ENCODE data around the gene PRKN.

PRKN gene

DNA sequence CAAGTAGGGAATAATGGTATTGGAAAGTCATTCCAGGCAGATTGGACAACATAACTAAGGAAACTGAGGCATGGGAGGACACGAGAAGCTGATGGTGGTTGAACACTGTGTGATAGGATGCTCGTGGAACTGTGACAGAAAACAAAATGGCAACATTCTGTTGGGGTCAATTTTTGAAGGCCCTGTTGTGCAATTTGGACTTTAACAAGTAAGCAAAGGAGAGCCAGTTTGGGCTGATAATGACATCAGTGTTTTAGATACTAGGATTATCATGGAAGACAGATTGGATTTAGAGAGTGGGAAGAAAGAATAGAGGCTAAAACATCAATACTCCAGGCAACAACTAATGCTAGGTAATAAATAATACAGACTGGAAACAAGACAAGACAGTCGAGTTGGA is 53.1 kb downstream of the PRKN start:
- DNase-seq (ENCODE audit: low spot score): no peak

DNA sequence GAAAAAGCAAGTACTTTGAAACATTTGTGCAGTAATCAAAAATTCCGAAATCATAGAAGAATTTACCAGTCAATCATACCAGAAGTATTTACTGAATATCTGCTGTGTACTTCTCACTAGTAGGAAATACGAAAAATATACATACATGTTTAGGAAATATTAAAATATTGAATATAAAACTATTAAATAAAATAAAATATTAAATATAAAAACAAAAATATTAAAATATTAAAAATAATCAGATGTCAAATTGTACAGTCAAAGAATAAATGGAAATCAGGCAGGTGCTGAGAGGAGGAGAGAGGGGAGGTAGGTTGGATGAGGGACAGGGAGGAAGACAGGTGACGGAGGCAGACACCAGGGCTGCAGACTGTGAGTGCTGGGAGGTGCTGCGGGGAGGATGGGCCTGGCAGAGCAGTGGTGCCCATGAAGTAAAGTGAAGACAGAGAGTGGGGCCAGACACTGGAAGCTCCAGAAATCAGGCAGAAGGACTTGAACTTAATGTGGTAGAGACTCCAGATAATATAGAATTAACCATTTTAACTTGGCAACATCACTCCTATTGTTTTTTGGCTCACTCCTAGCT is 55.9 kb downstream of the PRKN start:
- no peak for DNase-seq (ENCODE audit: low spot score)

DNA sequence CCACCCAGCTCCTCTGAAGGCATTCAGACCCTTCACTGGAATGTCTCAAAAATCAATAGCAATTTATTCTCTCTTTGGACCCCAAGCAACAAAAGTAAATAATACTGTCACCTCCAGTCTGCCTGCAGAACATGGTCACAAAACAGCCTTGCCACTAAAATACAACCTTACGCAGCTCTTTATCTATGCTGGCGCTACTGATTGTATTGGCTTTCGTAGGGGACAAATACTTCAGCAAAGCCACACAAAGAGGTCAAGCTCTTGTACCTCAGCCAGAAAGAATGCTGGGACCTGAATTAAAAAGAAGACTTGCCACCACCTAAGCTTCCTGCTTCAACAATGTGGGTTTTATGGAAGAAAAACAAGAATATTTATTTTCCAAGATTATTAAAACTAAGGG is 57.2 kb downstream of the PRKN start:
- no peak for DNase-seq (ENCODE audit: low spot score)

DNA sequence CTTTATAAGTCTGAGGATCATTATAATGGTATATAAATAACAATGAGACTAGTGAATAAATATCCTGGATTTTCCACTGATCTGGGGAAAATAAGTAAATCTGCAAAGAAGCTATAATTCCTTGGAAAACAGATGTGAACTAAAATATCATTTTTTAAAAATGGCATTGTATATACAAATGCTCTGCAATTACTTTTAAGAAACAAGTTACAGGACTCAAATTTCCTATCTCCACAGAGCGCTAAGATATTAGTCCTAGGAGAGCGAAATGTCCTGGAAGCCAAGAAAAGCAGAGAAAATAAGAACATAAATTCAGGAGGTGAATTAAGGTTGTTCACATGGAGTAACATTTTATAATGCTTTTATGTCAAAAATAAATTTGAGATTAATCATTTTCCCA is 61.3 kb downstream of the PRKN start:
- no peak for DNase-seq (ENCODE audit: low spot score)

DNA sequence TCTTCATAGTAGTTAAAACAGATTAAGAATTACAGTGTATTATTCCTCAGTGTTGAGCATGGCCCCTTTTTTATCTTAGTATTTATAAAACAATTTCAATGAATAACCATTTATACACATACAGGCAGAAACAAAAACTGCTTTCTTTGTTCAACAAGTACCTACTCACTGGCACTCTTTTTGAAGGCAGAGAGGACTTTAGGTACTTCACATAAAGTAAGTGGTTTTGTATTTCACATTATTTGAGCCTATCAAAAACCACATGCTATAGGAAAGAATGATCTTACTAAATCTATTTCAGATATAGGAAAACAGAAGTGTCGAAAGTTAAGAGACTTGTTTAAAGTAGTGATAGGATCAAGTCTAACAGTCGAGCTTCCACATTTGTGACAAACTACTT is 73.8 kb downstream of the PRKN start:
- no peak for DNase-seq (ENCODE audit: low spot score)

DNA sequence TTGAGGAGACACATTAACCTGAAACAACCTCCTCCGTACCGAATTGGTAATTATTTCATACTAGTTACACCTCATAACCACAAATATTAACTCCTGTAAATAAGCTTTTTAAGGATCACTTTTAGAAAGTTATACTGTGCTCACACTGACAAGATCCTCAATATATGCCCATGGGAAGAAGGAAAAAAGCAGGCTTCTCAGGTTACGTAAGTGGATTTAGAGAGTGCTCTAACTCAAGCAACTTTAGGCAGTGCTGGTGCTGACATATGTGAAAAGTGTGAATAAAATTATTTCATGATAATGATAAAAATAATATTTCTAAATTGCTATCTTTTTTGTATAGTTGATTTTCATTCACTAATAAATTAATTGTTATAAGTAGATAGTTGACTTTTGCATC is 76.1 kb downstream of the PRKN start:
- no peak for DNase-seq (ENCODE audit: low spot score)

DNA sequence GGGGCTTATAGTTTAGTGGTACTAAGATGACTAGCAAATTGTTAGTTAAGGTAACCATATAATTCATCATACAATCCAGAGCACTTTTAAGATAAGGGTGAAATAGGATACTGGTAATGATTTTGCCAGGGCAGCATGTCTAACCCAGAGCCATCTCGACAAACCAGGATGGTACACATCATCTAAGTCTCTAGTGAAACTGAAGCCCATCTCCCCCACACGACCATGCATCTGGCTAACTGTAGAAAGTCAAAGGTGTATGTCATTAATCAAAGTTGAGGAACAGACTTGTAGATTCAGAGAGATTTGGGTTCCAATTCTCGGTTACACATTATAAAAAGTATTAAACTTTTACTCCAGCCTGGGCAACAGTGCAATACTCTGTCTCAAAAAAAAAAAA is 78.3 kb downstream of the PRKN start:
- DNase-seq (ENCODE audit: low spot score): no peak

DNA sequence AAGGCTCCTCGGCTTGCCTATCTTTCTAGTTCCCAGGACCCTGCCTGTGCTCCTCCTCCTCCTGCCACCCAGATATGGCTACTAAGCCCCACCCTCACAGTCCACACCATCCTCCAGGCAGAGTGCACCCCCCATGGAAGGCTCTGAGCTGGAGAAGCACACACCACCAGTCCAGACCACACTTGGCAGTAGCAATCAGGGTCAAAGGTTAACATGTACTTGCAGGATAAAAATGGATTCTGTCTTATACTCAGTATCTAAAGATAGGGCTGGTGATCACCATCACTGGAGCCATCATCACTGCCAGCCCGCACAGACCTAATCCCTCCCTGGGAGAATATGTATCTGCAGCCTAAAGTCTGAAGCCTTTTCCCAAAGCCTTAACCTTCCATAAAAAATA is 83.4 kb downstream of the PRKN start:
- no peak for DNase-seq (ENCODE audit: low spot score)

DNA sequence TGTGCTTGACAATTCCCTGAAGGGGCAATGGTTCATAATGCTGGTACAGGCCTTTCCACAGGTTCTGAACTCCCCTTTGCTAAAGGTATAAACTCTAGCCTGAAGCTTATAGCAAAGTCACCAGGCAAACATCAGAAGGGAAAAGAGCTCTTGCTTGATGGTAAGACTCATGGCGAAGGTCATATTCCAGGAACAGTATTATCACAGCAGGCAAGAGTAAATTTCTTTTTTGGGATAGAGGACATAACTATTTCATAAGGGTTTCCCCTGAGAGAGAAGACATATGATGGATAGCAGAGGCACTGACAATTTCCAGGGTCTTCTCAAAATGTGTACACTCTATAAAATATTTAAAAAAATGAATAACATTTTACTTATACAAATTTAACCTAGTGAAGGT is 86.8 kb downstream of the PRKN start:
- DNase-seq (ENCODE audit: low spot score): no peak

DNA sequence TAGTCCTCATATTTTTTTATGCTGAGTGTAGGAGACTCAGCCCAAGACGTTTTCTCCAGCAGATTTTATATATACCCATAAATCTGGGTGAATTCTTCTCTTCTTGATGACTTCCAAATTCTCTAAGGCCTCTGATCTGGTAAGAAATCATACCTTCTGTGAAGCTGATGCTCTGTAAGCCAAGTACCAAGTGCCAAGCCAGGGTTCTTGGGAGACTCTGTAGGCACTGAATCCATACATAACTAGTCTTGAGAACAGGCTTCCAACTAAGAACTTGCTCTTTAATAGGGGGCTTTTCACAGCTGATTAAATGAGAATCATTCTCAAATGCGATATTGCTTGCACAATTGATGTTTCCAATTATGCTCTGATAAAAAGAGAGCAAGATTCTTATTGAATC is 87.6 kb downstream of the PRKN start:
- DNase-seq (ENCODE audit: low spot score): no peak

DNA sequence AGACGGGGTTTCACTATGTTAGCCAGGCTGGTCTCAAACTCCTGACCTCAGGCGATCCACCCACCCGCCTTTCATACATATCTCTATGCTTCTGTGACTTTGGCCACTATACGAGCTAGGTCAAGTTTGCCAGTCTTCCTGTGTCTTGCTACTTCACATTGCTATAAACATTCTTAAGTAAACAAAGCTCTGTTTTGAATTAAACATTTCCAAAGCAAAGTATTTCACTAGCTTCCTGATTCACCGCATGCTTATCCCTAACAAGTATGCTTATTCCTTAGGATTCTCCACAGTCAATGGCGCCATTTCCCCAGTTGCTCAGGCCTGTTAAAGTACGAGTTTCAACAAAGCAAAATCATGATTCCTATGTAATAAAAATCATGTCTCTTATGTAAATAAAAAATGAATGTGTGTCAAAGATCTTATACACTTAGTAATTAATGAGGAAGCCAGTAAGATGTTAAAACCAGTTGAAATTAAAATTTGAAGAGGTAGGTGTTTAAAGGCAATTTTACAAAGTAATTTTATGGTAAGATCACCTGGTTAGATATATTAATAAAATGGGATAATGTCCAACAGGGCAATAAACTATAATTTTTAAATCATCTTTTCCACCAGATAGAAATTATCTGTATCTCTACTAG is 88.5 kb downstream of the PRKN start:
- no peak for DNase-seq (ENCODE audit: low spot score)

DNA sequence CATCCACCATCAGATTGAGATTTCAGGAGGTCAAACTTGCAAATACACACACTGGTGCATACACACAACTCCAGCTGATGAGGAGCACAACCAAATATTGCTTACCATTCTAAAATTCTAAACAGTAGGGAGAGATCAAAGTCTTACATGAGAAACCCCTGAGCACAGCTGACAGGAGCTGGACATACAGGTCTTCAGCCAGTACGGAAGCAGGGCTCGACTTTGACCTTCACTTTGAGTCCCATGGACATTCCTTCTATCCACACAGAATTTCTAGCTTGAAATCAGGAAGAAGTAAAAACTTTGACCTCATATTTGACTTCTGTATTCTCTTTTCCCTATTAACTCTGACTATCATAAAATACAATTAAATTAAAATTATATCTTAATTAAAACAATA is 90.2 kb downstream of the PRKN start:
- no peak for DNase-seq (ENCODE audit: low spot score)

DNA sequence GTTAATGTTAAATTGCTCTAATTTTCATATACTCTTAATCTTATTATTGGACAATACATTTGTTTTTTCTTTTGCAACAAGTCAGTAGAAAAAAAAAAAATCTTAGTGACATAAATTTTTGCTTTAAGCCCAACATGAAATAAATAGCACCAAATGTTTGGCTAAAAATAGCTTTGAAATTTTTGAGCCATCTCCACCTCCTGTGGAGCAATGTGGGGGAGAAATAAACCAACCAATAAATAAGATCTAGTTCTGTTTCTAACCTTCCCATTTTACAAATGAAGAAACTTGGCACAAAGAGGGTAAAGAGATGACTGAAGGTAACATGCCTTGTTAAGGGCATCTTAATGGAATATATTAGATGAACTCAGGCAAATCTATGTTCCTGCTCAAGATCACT is 91.4 kb downstream of the PRKN start:
- DNase-seq (ENCODE audit: low spot score): no peak

DNA sequence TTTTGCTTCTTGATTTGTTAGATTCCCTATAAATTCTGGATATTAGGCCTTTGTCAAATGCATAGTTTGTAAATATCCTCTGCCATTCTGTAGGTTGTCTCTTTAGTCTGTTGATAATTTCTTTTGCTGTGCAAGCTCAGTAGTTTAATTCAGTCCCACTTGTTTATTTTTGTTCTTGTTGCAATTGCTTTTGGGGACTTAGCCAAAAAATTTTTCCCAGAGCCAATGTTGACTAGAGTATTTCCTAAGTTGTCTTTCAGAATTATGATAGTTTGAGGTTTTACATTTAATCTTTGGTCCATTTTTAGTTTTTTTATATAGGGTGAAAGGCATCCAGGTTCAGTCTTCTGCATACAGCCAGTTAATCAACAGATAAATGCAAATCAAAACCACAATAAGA is 96.0 kb downstream of the PRKN start:
- no peak for DNase-seq (ENCODE audit: low spot score)

DNA sequence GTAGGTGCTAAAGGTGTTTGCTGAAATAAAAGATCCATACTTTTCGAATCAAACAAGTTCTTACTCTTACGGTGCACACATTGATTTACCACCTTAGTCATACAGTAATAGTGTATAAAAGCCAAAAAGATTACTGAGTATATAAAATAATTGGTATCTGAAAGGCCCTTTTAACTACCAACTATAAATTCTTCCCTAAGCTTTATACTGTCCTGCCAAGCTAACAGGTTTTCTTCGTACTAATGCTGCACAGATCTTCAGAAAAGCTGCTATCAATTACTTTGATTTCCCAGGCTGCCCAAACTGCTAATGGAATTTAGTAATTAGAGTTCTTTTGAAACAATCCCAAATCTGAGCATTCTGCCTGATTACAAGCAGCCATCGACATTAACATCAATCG is 97.5 kb downstream of the PRKN start:
- DNase-seq (ENCODE audit: low spot score): no peak

DNA sequence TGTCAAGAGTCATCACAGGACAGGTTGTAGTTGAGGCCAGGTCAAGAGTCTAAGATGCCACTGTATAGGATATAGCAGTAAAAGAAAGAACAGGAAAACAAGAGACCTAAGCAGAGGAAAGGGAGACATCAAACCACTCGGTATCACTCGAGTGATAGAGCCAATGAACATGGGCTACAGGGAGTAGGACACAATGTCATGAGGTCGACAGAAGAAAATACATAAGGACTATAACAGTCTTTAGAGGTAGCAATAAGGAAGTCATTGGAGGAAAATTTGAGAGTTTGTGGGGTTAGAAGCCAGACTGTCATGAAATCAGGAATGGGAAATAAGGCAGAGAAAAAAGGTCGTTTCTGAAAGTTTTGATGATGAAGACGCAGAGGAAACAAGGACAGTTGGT is 99.7 kb downstream of the PRKN start:
- DNase-seq (ENCODE audit: low spot score): no peak

DNA sequence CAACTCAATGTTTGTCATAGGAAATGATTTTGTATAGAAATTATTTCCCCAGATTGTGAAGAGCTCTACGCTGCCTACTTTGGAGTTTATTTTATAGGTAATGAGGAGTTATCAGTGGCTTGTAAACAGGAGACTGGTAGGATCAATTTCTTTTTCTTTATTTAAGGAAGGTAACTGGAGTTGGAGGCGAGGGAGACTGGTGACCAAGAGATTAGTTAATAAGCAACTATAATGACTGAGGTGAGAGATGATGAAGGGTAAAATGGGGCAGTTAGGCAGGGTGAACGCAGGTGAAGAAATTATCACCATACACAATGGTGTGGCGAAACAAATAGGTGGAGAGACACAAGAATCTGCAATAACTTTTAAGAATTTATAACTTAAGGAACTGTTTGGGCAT is 100.2 kb downstream of the PRKN start:
- no peak for DNase-seq (ENCODE audit: low spot score)

DNA sequence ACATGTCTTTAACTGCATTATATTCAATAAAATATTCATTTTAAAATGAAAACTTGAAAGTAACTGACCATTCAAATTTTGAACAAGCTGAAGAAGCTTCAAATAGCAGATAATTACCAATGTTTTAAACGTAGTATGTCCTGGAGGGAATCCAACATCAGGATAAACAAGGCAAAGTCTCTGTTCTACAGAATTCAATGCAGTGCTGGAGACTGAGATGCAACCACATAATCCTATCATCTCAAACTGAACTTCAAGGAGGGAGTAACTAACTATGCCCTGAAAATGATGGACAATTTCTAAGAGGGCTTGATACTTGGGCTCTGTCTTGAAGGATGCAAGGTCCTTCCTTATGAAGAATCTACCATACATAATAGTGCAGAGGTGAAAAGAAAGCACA is 100.7 kb downstream of the PRKN start:
- DNase-seq (ENCODE audit: low spot score): no peak

DNA sequence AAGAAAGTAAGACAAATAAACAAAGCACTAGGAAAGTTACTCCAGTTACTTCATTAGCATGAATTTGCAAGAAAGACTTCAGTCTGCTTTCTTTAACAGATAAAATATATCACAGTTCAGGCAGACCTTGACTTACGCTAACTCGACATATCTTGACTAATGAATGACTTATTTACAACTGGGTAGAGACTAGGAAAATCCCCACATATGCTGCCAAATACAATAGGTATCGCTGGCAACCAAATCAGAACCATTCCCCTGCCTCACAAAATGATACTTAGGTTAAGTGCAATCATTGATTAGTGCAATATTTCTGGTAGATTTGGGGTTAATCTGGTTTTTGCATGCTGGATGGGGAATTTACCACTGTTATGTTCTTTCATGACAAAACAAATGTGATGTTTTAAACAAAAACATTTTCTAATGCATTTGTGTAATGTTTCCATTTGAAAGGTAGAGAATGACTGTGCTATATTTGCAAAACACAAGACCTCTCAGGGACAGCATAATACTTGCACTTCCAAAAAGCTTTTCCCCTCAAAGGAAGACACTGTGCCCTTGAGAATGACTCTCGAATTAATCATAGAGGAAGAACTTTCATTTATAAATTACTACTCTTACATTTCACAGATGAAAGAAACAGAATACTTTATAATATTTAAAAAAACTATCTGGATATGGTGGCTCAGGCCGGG is 101.6 kb downstream of the PRKN start:
- DNase-seq (ENCODE audit: low spot score): no peak

DNA sequence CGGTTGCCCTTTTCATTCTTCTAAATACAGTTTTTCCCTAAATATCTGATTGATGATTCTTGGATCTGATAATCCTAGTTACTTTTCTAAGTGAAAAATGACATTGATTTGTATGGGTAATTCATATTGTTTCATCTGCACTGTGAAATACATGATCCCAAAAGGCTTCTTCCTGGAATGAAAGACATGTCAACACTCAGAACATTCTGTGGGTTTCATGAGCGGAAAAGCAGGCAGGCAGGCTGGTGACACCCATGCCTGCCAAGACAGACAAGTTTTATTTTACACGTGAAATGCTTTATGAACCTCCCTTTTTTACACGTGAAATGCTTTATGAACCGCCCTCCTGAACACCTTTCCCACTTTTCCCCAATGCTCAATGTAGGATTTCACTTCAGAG is 105.0 kb downstream of the PRKN start:
- no peak for DNase-seq (ENCODE audit: low spot score)

DNA sequence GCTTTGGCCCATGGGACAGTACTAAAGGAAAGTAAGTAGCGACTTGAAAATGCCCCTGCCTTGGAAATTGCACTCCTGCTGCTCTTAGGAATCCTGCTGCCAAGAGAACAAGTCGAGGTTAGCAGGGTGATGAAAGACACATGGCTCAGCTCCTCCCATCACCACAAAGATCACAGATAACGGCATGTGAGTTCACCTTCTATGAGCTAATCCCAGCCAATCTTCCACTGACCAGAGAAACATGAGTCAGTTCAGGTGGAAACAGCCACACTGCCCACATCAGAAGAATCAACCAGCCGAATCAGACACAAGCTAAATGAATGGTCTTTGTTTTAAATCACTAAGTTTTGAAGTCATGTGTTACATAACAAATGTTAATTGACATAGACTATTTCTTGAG is 106.3 kb downstream of the PRKN start:
- DNase-seq (ENCODE audit: low spot score): no peak

DNA sequence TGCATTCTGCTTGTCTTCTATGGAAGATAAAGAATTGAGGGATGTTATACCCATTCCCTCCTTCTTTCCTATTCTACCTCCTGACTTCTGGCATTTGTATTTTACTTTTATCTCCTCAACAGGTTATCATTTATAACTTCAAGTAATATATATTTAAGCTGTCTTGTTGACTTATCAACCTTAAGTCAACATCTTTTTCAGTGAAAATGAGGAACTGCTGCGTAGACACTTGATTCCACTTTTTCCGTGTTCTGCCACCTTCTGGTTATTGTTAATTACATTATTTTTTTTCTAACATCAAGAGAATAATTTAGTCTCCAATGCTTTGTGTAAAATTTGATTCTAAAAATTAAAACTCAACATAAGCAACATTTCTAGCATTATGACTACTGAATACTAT is 107.5 kb downstream of the PRKN start:
- DNase-seq (ENCODE audit: low spot score): no peak

DNA sequence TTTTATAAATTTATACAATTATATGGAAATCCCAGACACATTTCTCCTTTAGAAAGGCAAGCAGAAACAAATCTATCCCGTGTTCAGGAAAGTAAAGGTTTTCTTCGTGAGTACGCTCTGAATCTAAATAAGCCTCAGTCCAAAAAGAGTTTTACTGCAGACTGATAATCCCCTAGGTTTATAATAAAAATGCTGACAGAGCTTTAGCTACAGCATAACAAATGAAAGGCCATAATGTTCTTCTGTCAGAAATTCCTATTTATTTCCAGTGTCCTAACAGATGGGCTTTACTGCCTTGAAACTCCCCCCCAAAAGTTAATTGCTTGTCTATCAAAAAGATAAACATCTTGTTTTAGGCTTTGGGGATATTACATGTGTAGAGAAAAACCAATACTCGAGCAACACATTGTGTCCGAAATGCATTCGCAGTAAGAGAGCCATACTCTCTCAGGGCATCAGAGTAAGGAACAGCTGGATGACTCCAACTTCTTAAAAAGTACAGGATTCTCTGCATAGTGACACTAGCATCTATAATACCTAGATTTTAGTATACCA is 109.0 kb downstream of the PRKN start:
- DNase-seq (ENCODE audit: low spot score): no peak
